Astrocyte (in vitro differentiated cells and primary cell): ENCODE data around the gene RAVER2. TPM values are rescaled to one million over a fixed set of nuclear protein-coding genes. Genes with fewer than 3 reads are reported as not detected.
"Not testable (repeated sequence)": the region's sequence is repeated elsewhere in the genome, so short reads cannot be mapped to it uniquely, and the experiment has no call there.

Source experiments
- DNase-seq: peaks from one replicate; pipeline ENCODE4 v3.0.0-alpha.2; 2010; ENCODE audit warnings: low read depth
- FAIRE-seq: peaks from 2 replicates; lab custom pipeline; 2011; peaks lifted over from hg19 to GRCh38; lab: Jason Lieb, UNC
- H2AFZ ChIP-seq: 2 replicates; pipeline ENCODE4 v1.6.0; 2012; ENCODE audit warnings: low read depth, low read length, inconsistent platforms
- H3K27ac ChIP-seq: 2 replicates; pipeline ENCODE4 v1.5.1; 2011; ENCODE audit warnings: low read depth, low read length, inconsistent platforms
- H3K27me3 ChIP-seq: 2 replicates; pipeline ENCODE4 v1.6.0; 2011; ENCODE audit warnings: low read length, inconsistent platforms; ENCODE audit not compliant: insufficient read depth
- H3K36me3 ChIP-seq: 2 replicates; pipeline ENCODE4 v1.5.1; 2011; ENCODE audit warnings: low read length, inconsistent platforms; ENCODE audit not compliant: insufficient read depth
- H3K4me1 ChIP-seq: 2 replicates; pipeline ENCODE4 v1.5.1; 2011; ENCODE audit warnings: low read length, inconsistent platforms; ENCODE audit not compliant: insufficient read depth
- H3K4me2 ChIP-seq: 2 replicates; pipeline ENCODE4 v1.6.0; 2012; ENCODE audit warnings: low read length, inconsistent platforms
- H3K4me3 ChIP-seq: 2 replicates; pipeline ENCODE4 v1.5.1; 2011; ENCODE audit warnings: low read depth, mild to moderate bottlenecking, low read length, inconsistent platforms; ENCODE audit not compliant: insufficient read depth
- H3K79me2 ChIP-seq: 2 replicates; pipeline ENCODE4 v1.6.0; 2012; ENCODE audit warnings: mild to moderate bottlenecking, low read length, inconsistent platforms; ENCODE audit not compliant: insufficient read depth
- H3K9ac ChIP-seq: 2 replicates; pipeline ENCODE4 v1.6.0; 2012; ENCODE audit warnings: mild to moderate bottlenecking, low read length, inconsistent platforms
- H3K9me3 ChIP-seq: 2 replicates; pipeline ENCODE4 v1.5.1; 2012; ENCODE audit warnings: low read depth, mild to moderate bottlenecking, low read length, inconsistent platforms; ENCODE audit not compliant: insufficient read depth
- H4K20me1 ChIP-seq: 2 replicates; pipeline ENCODE4 v1.6.0; 2012; ENCODE audit warnings: low read length, inconsistent platforms; ENCODE audit not compliant: insufficient read depth
- H3K27ac Mint-ChIP-seq: one replicate; pipeline ENCODE4 v1.8.0; 2021; ENCODE audit warnings: mild to moderate bottlenecking, mixed read lengths; ENCODE audit not compliant: unreplicated experiment
- H3K27me3 Mint-ChIP-seq: one replicate; pipeline ENCODE4 v1.8.0; 2021; ENCODE audit warnings: low read depth, mixed read lengths; ENCODE audit not compliant: unreplicated experiment
- H3K36me3 Mint-ChIP-seq: one replicate; pipeline ENCODE4 v1.8.0; 2021; ENCODE audit warnings: low read depth, mixed read lengths; ENCODE audit not compliant: unreplicated experiment
- H3K4me1 Mint-ChIP-seq: one replicate; pipeline ENCODE4 v1.8.0; 2021; ENCODE audit warnings: low read depth, mixed read lengths; ENCODE audit not compliant: unreplicated experiment
- H3K4me3 Mint-ChIP-seq: one replicate; pipeline ENCODE4 v1.8.0; 2021; ENCODE audit warnings: mild to moderate bottlenecking, moderate library complexity, mixed read lengths; ENCODE audit not compliant: unreplicated experiment
- H3K9me3 Mint-ChIP-seq: one replicate; pipeline ENCODE4 v1.8.0; 2021; ENCODE audit warnings: mild to moderate bottlenecking, mixed read lengths; ENCODE audit not compliant: unreplicated experiment
- CTCF ChIP-seq: IDR thresholded peaks from 2 replicates; pipeline ENCODE4 v1.5.1; 2011; ENCODE audit warnings: low read depth, mild to moderate bottlenecking, inconsistent platforms, low read length, moderate library complexity; ENCODE audit not compliant: insufficient read depth
- EZH2 ChIP-seq: IDR thresholded peaks from 2 replicates; pipeline ENCODE4 v1.6.1; 2012; ENCODE audit warnings: mild to moderate bottlenecking, low read length, inconsistent platforms; ENCODE audit not compliant: insufficient read depth
- total RNA-seq: library from RNA; stranded (reverse); gene quantifications from 2 replicates; pipeline ENCODE4 v1.2.1, GENCODE V29; 2021

RAVER2 gene
- total RNA-seq, 1 donor from 2014 or later: 7.1 TPM

GRCh38 chr1:64699327-64699726 lies 45.5 kb upstream of the RAVER2 start:
- no peaks in the 10 kb centered on the region for H4K20me1 ChIP-seq
- Mint-ChIP-seq H3K27me3 (no peaks in the 10 kb centered on the region), H3K4me1 (peaks cover 7% of the 10 kb centered on the region), H3K36me3 (peaks cover 2% of the 10 kb centered on the region), H3K27ac (no peak overlapping the region), H3K4me3 (no peak overlapping the region), H3K9me3 (no peaks in the 10 kb centered on the region)
- H3K36me3 ChIP-seq: no peaks in the 10 kb centered on the region
- H3K4me1 ChIP-seq: no peaks in the 10 kb centered on the region
- no peaks in the 10 kb centered on the region for H3K79me2 ChIP-seq
- H3K27ac ChIP-seq: no peak overlapping the region
- H3K9ac ChIP-seq: no peak overlapping the region
- H3K4me3 ChIP-seq: no peak overlapping the region
- no peaks in the 10 kb centered on the region for H3K27me3 ChIP-seq
- TF ChIP-seq CTCF (no peak), EZH2 (no peak)
- no peak overlapping the region for H3K4me2 ChIP-seq
- no peaks in the 10 kb centered on the region for H3K9me3 ChIP-seq
- H2AFZ ChIP-seq: no peak overlapping the region
- DNase-seq: no peak
- FAIRE-seq: no peak

- Mint-ChIP-seq H3K4me1 (peaks cover 7% of the 10 kb centered on the region), H3K4me3 (no peak overlapping the region), H3K27me3 (no peaks in the 10 kb centered on the region), H3K27ac (no peak overlapping the region), H3K9me3 (no peaks in the 10 kb centered on the region), H3K36me3 (no peaks in the 10 kb centered on the region)
- H3K9ac ChIP-seq: no peak overlapping the region
- H3K9me3 ChIP-seq: no peaks in the 10 kb centered on the region
- H3K4me3 ChIP-seq: no peak overlapping the region
- H4K20me1 ChIP-seq: no peaks in the 10 kb centered on the region
- DNase-seq (no peak), FAIRE-seq (no peak)
- TF ChIP-seq CTCF (no peak), EZH2 (no peak)
- H3K79me2 ChIP-seq: no peaks in the 10 kb centered on the region
- no peak overlapping the region for H3K27ac ChIP-seq
- H3K4me2 ChIP-seq: no peak overlapping the region
- no peaks in the 10 kb centered on the region for H3K27me3 ChIP-seq
- no peaks in the 10 kb centered on the region for H3K36me3 ChIP-seq
- H3K4me1 ChIP-seq: no peaks in the 10 kb centered on the region
- H2AFZ ChIP-seq: no peak overlapping the region
Measured at GRCh38 chr1:64701071-64701470, 43.8 kb upstream of the RAVER2 start.

GRCh38 chr1:64701886-64702285 lies 43.0 kb upstream of the RAVER2 start:
- H3K4me2 ChIP-seq: no peak overlapping the region
- FAIRE-seq (no peak), DNase-seq (no peak)
- Mint-ChIP-seq H3K9me3 (no peaks in the 10 kb centered on the region), H3K36me3 (no peaks in the 10 kb centered on the region), H3K4me3 (no peak overlapping the region), H3K27ac (no peak overlapping the region), H3K4me1 (peaks cover 4% of the 10 kb centered on the region), H3K27me3 (no peaks in the 10 kb centered on the region)
- no peaks in the 10 kb centered on the region for H3K9me3 ChIP-seq
- no peak for TF ChIP-seq EZH2
- no peak for TF ChIP-seq CTCF
- H3K4me1 ChIP-seq: no peaks in the 10 kb centered on the region
- no peaks in the 10 kb centered on the region for H4K20me1 ChIP-seq
- H2AFZ ChIP-seq: no peak overlapping the region
- no peak overlapping the region for H3K9ac ChIP-seq
- no peak overlapping the region for H3K4me3 ChIP-seq
- H3K27ac ChIP-seq: no peak overlapping the region
- no peaks in the 10 kb centered on the region for H3K36me3 ChIP-seq
- H3K27me3 ChIP-seq: no peaks in the 10 kb centered on the region
- no peaks in the 10 kb centered on the region for H3K79me2 ChIP-seq

- H3K36me3 Mint-ChIP-seq, H3K4me3 Mint-ChIP-seq, H3K27ac Mint-ChIP-seq, H3K9me3 ChIP-seq, H3K4me3 ChIP-seq, H2AFZ ChIP-seq, H3K79me2 ChIP-seq, H3K4me1 ChIP-seq, H3K27me3 Mint-ChIP-seq, H3K27ac ChIP-seq, H3K27me3 ChIP-seq, H3K4me1 Mint-ChIP-seq, H3K9ac ChIP-seq, H3K36me3 ChIP-seq, H3K9me3 Mint-ChIP-seq, DNase-seq, FAIRE-seq, H4K20me1 ChIP-seq, H3K4me2 ChIP-seq: not testable (repeated sequence)
Measured at GRCh38 chr1:64702670-64703069, 42.2 kb upstream of the RAVER2 start.
